K562 (cell line): Measurements from ENCODE around the gene VSIG10.

Experiments
- CHD1 ChIP-seq: fragments of 200-600 bp; sonication (generic); IDR thresholded peaks from one replicate; pipeline ENCODE4 v1.6.1; 2012; ENCODE audit warnings: mild to moderate bottlenecking, moderate library complexity, low read length, inconsistent platforms
- ETV5 ChIP-seq: sonication (generic); formaldehyde crosslinking; IDR thresholded peaks from 2 replicates; pipeline ENCODE4 v1.4.0; 2020; ENCODE audit warnings: low read depth, mild to moderate bottlenecking, missing genetic modification reagents
- FOXJ3 ChIP-seq: sonication (generic); formaldehyde crosslinking; IDR thresholded peaks from 2 replicates; pipeline ENCODE4 v1.4.0; 2020; ENCODE audit warnings: mild to moderate bottlenecking, missing genetic modification reagents
- NBN ChIP-seq: fragments of 450-650 bp; IDR thresholded peaks from 2 replicates; pipeline ENCODE4 v1.6.1; 2016; ENCODE audit warnings: low read depth, mild to moderate bottlenecking
- NUFIP1 ChIP-seq: fragments of 450-650 bp; IDR thresholded peaks from 2 replicates; pipeline ENCODE4 v1.6.1; 2018; ENCODE audit not compliant: partially characterized antibody
- PPARD ChIP-seq: fragments of 250-450 bp; sonication (Bioruptor Pico); IDR thresholded peaks from 2 replicates; pipeline ENCODE4 v1.8.0; 2022; ENCODE audit warnings: inconsistent platforms, mild to moderate bottlenecking, moderate library complexity
- RB1 ChIP-seq: fragments of 450-650 bp; IDR thresholded peaks from 2 replicates; pipeline ENCODE4 v1.6.1; 2017; ENCODE audit warnings: low read depth, mild to moderate bottlenecking
- ZNF586 ChIP-seq: fragments of 450-650 bp; formaldehyde crosslinking; conservative IDR thresholded peaks from 2 replicates; pipeline ENCODE4 v1.4.0; 2020; ENCODE audit warnings: mild to moderate bottlenecking, moderate library complexity
- TF ChIP-seq, protein P1 (sequence below): sonication (generic); formaldehyde crosslinking; IDR thresholded peaks from 2 replicates; pipeline ENCODE4 v1.8.0; 2022; ENCODE audit warnings: mild to moderate bottlenecking, missing genetic modification reagents, borderline replicate concordance
- TF ChIP-seq, protein P2 (sequence below): sonication (generic); formaldehyde crosslinking; IDR thresholded peaks from 2 replicates; pipeline ENCODE4 v1.8.0; 2023; ENCODE audit warnings: mild to moderate bottlenecking, missing genetic modification reagents
- TF ChIP-seq, protein P3 (sequence below), 3 experiments: IDR thresholded peaks in 2 of 3; conservative IDR thresholded peaks in 1 of 3; 2 replicates each; pipeline ENCODE4 v1.5.1; 2011 to 2012; ENCODE audit warnings: low read length in 3 of 3, mild to moderate bottlenecking in 3 of 3, control low read depth in 2 of 3, improper control_type of control experiment in 1 of 3, inconsistent platforms in 1 of 3, low read depth in 1 of 3, mixed read lengths in 1 of 3, moderate library complexity in 1 of 3; ENCODE audit not compliant: insufficient read depth in 2 of 3
- TF ChIP-seq, protein P4 (sequence below): sonication (generic); formaldehyde crosslinking; IDR thresholded peaks from 2 replicates; pipeline ENCODE4 v1.8.1; 2022; ENCODE audit warnings: missing genetic modification reagents
- TF ChIP-seq, protein P5 (sequence below): sonication (generic); formaldehyde crosslinking; IDR thresholded peaks from 2 replicates; pipeline ENCODE4 v1.9.0; 2022; ENCODE audit warnings: mild to moderate bottlenecking, missing genetic modification reagents

DNA sequence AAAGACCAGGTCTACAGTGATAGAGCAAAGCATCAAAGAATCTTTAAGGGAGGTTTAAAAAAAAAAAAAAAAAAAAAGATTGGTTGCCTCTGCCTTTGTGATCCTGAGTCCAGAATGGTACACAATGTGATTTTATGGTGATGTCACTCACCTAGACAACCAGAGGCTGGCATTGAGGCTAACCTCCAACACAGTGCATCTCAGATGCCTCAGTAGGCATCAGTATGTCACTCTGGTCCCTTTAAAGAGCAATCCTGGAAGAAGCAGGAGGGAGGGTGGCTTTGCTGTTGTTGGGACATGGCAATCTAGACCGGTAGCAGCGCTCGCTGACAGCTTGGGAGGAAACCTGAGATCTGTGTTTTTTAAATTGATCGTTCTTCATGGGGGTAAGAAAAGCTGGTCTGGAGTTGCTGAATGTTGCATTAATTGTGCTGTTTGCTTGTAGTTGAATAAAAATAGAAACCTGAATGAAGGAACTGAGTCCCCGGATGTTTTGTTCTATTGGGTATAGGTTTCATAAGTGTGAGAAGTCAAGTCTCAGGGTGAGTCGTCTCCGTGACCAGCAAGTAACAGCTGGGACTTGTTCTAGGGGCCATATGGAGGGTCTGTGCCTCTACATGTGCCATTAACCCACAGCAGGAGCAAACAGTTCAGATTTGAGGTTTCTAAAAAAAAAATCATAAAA, 41.4 kb upstream of the VSIG10 start:
- no peak for TF ChIP-seq NUFIP1
- no peak for TF ChIP-seq FOXJ3 (CRISPR knock-in tag)
- TF ChIP-seq, protein P1, sequence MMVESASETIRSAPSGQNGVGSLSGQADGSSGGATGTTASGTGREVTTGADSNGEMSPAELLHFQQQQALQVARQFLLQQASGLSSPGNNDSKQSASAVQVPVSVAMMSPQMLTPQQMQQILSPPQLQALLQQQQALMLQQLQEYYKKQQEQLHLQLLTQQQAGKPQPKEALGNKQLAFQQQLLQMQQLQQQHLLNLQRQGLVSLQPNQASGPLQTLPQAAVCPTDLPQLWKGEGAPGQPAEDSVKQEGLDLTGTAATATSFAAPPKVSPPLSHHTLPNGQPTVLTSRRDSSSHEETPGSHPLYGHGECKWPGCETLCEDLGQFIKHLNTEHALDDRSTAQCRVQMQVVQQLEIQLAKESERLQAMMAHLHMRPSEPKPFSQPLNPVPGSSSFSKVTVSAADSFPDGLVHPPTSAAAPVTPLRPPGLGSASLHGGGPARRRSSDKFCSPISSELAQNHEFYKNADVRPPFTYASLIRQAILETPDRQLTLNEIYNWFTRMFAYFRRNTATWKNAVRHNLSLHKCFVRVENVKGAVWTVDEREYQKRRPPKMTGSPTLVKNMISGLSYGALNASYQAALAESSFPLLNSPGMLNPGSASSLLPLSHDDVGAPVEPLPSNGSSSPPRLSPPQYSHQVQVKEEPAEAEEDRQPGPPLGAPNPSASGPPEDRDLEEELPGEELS (CRISPR knock-in tag), result no peak
- TF ChIP-seq RB1, result no peak
- TF ChIP-seq ETV5 (CRISPR knock-in tag), result no peak
- TF ChIP-seq, protein P2, sequence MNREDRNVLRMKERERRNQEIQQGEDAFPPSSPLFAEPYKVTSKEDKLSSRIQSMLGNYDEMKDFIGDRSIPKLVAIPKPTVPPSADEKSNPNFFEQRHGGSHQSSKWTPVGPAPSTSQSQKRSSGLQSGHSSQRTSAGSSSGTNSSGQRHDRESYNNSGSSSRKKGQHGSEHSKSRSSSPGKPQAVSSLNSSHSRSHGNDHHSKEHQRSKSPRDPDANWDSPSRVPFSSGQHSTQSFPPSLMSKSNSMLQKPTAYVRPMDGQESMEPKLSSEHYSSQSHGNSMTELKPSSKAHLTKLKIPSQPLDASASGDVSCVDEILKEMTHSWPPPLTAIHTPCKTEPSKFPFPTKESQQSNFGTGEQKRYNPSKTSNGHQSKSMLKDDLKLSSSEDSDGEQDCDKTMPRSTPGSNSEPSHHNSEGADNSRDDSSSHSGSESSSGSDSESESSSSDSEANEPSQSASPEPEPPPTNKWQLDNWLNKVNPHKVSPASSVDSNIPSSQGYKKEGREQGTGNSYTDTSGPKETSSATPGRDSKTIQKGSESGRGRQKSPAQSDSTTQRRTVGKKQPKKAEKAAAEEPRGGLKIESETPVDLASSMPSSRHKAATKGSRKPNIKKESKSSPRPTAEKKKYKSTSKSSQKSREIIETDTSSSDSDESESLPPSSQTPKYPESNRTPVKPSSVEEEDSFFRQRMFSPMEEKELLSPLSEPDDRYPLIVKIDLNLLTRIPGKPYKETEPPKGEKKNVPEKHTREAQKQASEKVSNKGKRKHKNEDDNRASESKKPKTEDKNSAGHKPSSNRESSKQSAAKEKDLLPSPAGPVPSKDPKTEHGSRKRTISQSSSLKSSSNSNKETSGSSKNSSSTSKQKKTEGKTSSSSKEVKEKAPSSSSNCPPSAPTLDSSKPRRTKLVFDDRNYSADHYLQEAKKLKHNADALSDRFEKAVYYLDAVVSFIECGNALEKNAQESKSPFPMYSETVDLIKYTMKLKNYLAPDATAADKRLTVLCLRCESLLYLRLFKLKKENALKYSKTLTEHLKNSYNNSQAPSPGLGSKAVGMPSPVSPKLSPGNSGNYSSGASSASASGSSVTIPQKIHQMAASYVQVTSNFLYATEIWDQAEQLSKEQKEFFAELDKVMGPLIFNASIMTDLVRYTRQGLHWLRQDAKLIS, result no peak
- no peak for TF ChIP-seq PPARD (CRISPR knock-in tag)
- TF ChIP-seq CHD1, result no peak
- TF ChIP-seq ZNF586 (CRISPR knock-in tag), result no peak
- TF ChIP-seq, protein P3, sequence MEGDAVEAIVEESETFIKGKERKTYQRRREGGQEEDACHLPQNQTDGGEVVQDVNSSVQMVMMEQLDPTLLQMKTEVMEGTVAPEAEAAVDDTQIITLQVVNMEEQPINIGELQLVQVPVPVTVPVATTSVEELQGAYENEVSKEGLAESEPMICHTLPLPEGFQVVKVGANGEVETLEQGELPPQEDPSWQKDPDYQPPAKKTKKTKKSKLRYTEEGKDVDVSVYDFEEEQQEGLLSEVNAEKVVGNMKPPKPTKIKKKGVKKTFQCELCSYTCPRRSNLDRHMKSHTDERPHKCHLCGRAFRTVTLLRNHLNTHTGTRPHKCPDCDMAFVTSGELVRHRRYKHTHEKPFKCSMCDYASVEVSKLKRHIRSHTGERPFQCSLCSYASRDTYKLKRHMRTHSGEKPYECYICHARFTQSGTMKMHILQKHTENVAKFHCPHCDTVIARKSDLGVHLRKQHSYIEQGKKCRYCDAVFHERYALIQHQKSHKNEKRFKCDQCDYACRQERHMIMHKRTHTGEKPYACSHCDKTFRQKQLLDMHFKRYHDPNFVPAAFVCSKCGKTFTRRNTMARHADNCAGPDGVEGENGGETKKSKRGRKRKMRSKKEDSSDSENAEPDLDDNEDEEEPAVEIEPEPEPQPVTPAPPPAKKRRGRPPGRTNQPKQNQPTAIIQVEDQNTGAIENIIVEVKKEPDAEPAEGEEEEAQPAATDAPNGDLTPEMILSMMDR (IDR thresholded peaks at IDR 0.05 in 2 of 3, conservative IDR thresholded peaks at IDR 0.05 in 1 of 3; ENCODE audit: insufficient read depth in 2 of 3, low read depth in 1 of 3, low read length in 3 of 3), result no peak
- TF ChIP-seq, protein P4, sequence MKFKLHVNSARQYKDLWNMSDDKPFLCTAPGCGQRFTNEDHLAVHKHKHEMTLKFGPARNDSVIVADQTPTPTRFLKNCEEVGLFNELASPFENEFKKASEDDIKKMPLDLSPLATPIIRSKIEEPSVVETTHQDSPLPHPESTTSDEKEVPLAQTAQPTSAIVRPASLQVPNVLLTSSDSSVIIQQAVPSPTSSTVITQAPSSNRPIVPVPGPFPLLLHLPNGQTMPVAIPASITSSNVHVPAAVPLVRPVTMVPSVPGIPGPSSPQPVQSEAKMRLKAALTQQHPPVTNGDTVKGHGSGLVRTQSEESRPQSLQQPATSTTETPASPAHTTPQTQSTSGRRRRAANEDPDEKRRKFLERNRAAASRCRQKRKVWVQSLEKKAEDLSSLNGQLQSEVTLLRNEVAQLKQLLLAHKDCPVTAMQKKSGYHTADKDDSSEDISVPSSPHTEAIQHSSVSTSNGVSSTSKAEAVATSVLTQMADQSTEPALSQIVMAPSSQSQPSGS (CRISPR knock-in tag), result no peak
- no peak for TF ChIP-seq NBN
- TF ChIP-seq, protein P5, sequence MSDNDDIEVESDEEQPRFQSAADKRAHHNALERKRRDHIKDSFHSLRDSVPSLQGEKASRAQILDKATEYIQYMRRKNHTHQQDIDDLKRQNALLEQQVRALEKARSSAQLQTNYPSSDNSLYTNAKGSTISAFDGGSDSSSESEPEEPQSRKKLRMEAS, result no peak
